Muscle layer of duodenum (tissue), 2 donors: Measurements from ENCODE around the gene BOD1L2.

Source experiments
- H3K27ac ChIP-seq: one replicate; pipeline ENCODE4 v1.7.0; 2013; ENCODE audit warnings: mild to moderate bottlenecking, low read length
- H3K27me3 ChIP-seq: one replicate; pipeline ENCODE4 v1.7.0; 2013; ENCODE audit warnings: low read depth, mild to moderate bottlenecking, control low read depth, low read length
- H3K36me3 ChIP-seq, 2 donors: one replicate each; pipeline ENCODE4 v1.7.0; 2013; ENCODE audit warnings: low read length in 2 of 2, control low read depth in 1 of 2, mild to moderate bottlenecking in 1 of 2; ENCODE audit not compliant: insufficient read depth in 2 of 2, control insufficient read depth in 1 of 2
- H3K4me1 ChIP-seq, 2 donors: one replicate each; pipeline ENCODE4 v1.7.0; 2013; ENCODE audit warnings: low read length in 2 of 2, mild to moderate bottlenecking in 2 of 2, control low read depth in 1 of 2, moderate library complexity in 1 of 2; ENCODE audit not compliant: insufficient read depth in 2 of 2, control insufficient read depth in 1 of 2
- H3K4me3 ChIP-seq, 2 donors: one replicate each; pipeline ENCODE4 v1.7.0; 2013; ENCODE audit warnings: low read length in 2 of 2, low read depth in 1 of 2, mild to moderate bottlenecking in 1 of 2
- H3K9me3 ChIP-seq, 2 donors: one replicate each; pipeline ENCODE4 v1.7.0; 2013; ENCODE audit warnings: low read length in 2 of 2, control low read depth in 1 of 2, mild to moderate bottlenecking in 1 of 2; ENCODE audit not compliant: control insufficient read depth in 1 of 2
- donor health status: healthy.

The BOD1L2 gene

GRCh38 chr18:57150828-57151227 is 3.9 kb downstream of the BOD1L2 start:
- Histone ChIP-seq H3K27me3 (no peaks in the 10 kb centered on the region), H3K36me3 (no peaks in the 10 kb centered on the region), H3K9me3 (no peaks in the 10 kb centered on the region), H3K27ac (no peak overlapping the region), H3K4me3 (no peak overlapping the region), H3K4me1 (peaks cover 0 to 5% of the 10 kb centered on the region in 2 donors)

GRCh38 chr18:57154191-57154830 is 7.4 kb downstream of the BOD1L2 start:
- peaks cover 0 to 5% of the 10 kb centered on the region in 2 donors for H3K4me1 ChIP-seq
- H3K4me3 ChIP-seq, result no peak overlapping the region
- H3K9me3 ChIP-seq, result no peaks in the 10 kb centered on the region
- no peak overlapping the region for H3K27ac ChIP-seq
- H3K36me3 ChIP-seq, result no peaks in the 10 kb centered on the region
- H3K27me3 ChIP-seq, result no peaks in the 10 kb centered on the region

GRCh38 chr18:57164401-57164800 is 17.5 kb downstream of the BOD1L2 start:
- H3K4me3 ChIP-seq, result no peak overlapping the region
- H3K4me1 ChIP-seq, result no peaks in the 10 kb centered on the region
- H3K27ac ChIP-seq, result no peak overlapping the region
- H3K27me3 ChIP-seq, result no peaks in the 10 kb centered on the region
- no peaks in the 10 kb centered on the region for H3K36me3 ChIP-seq
- peaks cover 0 to 5% of the 10 kb centered on the region in 2 donors for H3K9me3 ChIP-seq

- H3K27ac ChIP-seq, result no peak overlapping the region
- H3K9me3 ChIP-seq, result peaks cover 0 to 5% of the 10 kb centered on the region in 2 donors
- H3K27me3 ChIP-seq, result no peaks in the 10 kb centered on the region
- no peak overlapping the region for H3K4me3 ChIP-seq
- no peaks in the 10 kb centered on the region for H3K36me3 ChIP-seq
- no peaks in the 10 kb centered on the region for H3K4me1 ChIP-seq
Observed at GRCh38 chr18:57167617-57168308, 20.9 kb downstream of the BOD1L2 start.

- Histone ChIP-seq H3K27ac (no peak overlapping the region), H3K36me3 (no peaks in the 10 kb centered on the region), H3K4me1 (no peaks in the 10 kb centered on the region), H3K9me3 (no peaks in the 10 kb centered on the region), H3K4me3 (no peak overlapping the region), H3K27me3 (no peaks in the 10 kb centered on the region)
Observed at GRCh38 chr18:57171026-57171425, 24.1 kb downstream of the BOD1L2 start.

GRCh38 chr18:57175532-57175931 is 28.6 kb downstream of the BOD1L2 start:
- H3K36me3 ChIP-seq, result no peaks in the 10 kb centered on the region
- no peaks in the 10 kb centered on the region for H3K4me1 ChIP-seq
- no peaks in the 10 kb centered on the region for H3K27me3 ChIP-seq
- H3K4me3 ChIP-seq, result no peak overlapping the region
- H3K27ac ChIP-seq, result no peak overlapping the region
- peaks cover 0 to 3% of the 10 kb centered on the region in 2 donors for H3K9me3 ChIP-seq

- no peaks in the 10 kb centered on the region for H3K4me1 ChIP-seq
- H3K4me3 ChIP-seq, result no peak overlapping the region
- peaks cover 14 to 27% of the 10 kb centered on the region in 2 donors for H3K9me3 ChIP-seq
- no peaks in the 10 kb centered on the region for H3K27me3 ChIP-seq
- no peaks in the 10 kb centered on the region for H3K36me3 ChIP-seq
- no peak overlapping the region for H3K27ac ChIP-seq
Observed at GRCh38 chr18:57185434-57185833, 38.5 kb downstream of the BOD1L2 start.

- Histone ChIP-seq H3K4me1 (no peaks in the 10 kb centered on the region), H3K4me3 (no peak overlapping the region), H3K27me3 (no peaks in the 10 kb centered on the region), H3K9me3 (peaks cover 14 to 20% of the 10 kb centered on the region in 2 donors), H3K36me3 (no peaks in the 10 kb centered on the region), H3K27ac (no peak overlapping the region)
Observed at GRCh38 chr18:57188851-57189557, 42.1 kb downstream of the BOD1L2 start.

GRCh38 chr18:57190026-57190425 is 43.1 kb downstream of the BOD1L2 start:
- H3K4me3 ChIP-seq, result no peak overlapping the region
- no peaks in the 10 kb centered on the region for H3K4me1 ChIP-seq
- H3K27ac ChIP-seq, result no peak overlapping the region
- H3K36me3 ChIP-seq, result no peaks in the 10 kb centered on the region
- H3K9me3 ChIP-seq, result peaks cover 8 to 15% of the 10 kb centered on the region in 2 donors
- no peaks in the 10 kb centered on the region for H3K27me3 ChIP-seq

GRCh38 chr18:57194070-57194469 is 47.2 kb downstream of the BOD1L2 start:
- no peaks in the 10 kb centered on the region for H3K27me3 ChIP-seq
- H3K4me1 ChIP-seq, result no peaks in the 10 kb centered on the region
- H3K4me3 ChIP-seq, result no peak overlapping the region
- H3K36me3 ChIP-seq, result no peaks in the 10 kb centered on the region
- H3K9me3 ChIP-seq, result no peaks in the 10 kb centered on the region
- no peak overlapping the region for H3K27ac ChIP-seq

- H3K36me3 ChIP-seq, result no peaks in the 10 kb centered on the region
- H3K27ac ChIP-seq, result no peak overlapping the region
- H3K4me3 ChIP-seq, result no peak overlapping the region
- H3K9me3 ChIP-seq, result no peaks in the 10 kb centered on the region
- H3K27me3 ChIP-seq, result no peaks in the 10 kb centered on the region
- no peaks in the 10 kb centered on the region for H3K4me1 ChIP-seq
Observed at GRCh38 chr18:57194622-57195021, 47.7 kb downstream of the BOD1L2 start.
